PFSK-1 (cell line): ENCODE measurements around the gene GATM.

Source experiments
- FOXP2 ChIP-seq: optimal IDR thresholded peaks from 2 replicates; pipeline ENCODE3; 2011; ENCODE audit warnings: borderline replicate concordance, control low read depth, inconsistent platforms; ENCODE audit not compliant: insufficient read depth; ENCODE audit errors: extremely low read length, extremely low read depth
- POLR2AphosphoS5 ChIP-seq: IDR thresholded peaks from 2 replicates; pipeline ENCODE4 v1.6.1; 2012; ENCODE audit warnings: low read depth, mild to moderate bottlenecking, control low read depth, low read length, moderate library complexity
- REST ChIP-seq, 2 experiments: IDR thresholded peaks; 2 replicates each; pipeline versions ENCODE4 v1.6.1 to v1.8.0; 2011 to 2012; ENCODE audit warnings: low read depth in 2 of 2, low read length in 2 of 2, control low read depth in 1 of 2, inconsistent platforms in 1 of 2, mild to moderate bottlenecking in 1 of 2, moderate library complexity in 1 of 2; ENCODE audit not compliant: insufficient read depth in 1 of 2
- SIN3A ChIP-seq: IDR thresholded peaks from 2 replicates; pipeline ENCODE4 v1.6.1; 2012; ENCODE audit warnings: mild to moderate bottlenecking, low read length, moderate library complexity, borderline replicate concordance; ENCODE audit not compliant: insufficient read depth
- TAF1 ChIP-seq: IDR thresholded peaks from 2 replicates; pipeline ENCODE4 v1.6.1; 2012; ENCODE audit warnings: low read length, control low read depth, borderline replicate concordance; ENCODE audit not compliant: insufficient read depth

Gene GATM

GRCh38 chr15:45320581-45321205, 57.7 kb downstream of the GATM start:
- no peak for TF ChIP-seq FOXP2
- TF ChIP-seq SIN3A = no peak
- no peak for TF ChIP-seq POLR2AphosphoS5
- TF ChIP-seq REST (IDR thresholded peaks at IDR 0.05; ENCODE audit: insufficient read depth in 1 of 2, low read depth in 2 of 2, low read length in 2 of 2) = no peak
- TF ChIP-seq TAF1 = no peak

GRCh38 chr15:45319472-45320214, 58.7 kb downstream of the GATM start:
- no peak for TF ChIP-seq FOXP2

GRCh38 chr15:45314960-45315359, 63.4 kb downstream of the GATM start:
- TF ChIP-seq FOXP2 (no peak), POLR2AphosphoS5 (no peak), REST (IDR thresholded peaks at IDR 0.05; ENCODE audit: insufficient read depth in 1 of 2, low read depth in 2 of 2, low read length in 2 of 2) (no peak)
